Measurements from ENCODE around the gene BUB3. TPM values are rescaled to one million over a fixed set of nuclear protein-coding genes. Genes with fewer than 3 reads are reported as not detected.
A peak's percentile ranks its signal among the peaks of the same experiment; 100 is the strongest.

BUB3 gene
- polyA plus RNA-seq (2013, experiment 1 of 2; ENCODE audit: insufficient read length): 84.8 TPM
- polyA plus RNA-seq (2013, experiment 2 of 2; ENCODE audit: insufficient read length): 87.4 TPM

- peak; percentile 100 for DNase-seq
These were observed at the start of gene BUB3 for GRCh38 chr10:123154092-123154710. BUB3 (plus strand) TSS chr10:123154402; CDS start chr10:123154918, 516 bp downstream.

- no peak for DNase-seq
These were observed 44.7 kb upstream of the BUB3 start for GRCh38 chr10:123109466-123109865.

GRCh38 chr10:123117644-123118417 lies 36.4 kb upstream of the BUB3 start:
- DNase-seq: no peak

GRCh38 chr10:123119081-123119480 lies 35.1 kb upstream of the BUB3 start:
- no peak for DNase-seq

GRCh38 chr10:123126246-123126645 lies 28.0 kb upstream of the BUB3 start:
- DNase-seq: no peak

GRCh38 chr10:123129618-123130271 lies 24.5 kb upstream of the BUB3 start:
- no peak for DNase-seq

- peak; percentile 71 for DNase-seq
These were observed 21.4 kb upstream of the BUB3 start for GRCh38 chr10:123132576-123133477.

GRCh38 chr10:123133541-123134342 lies 20.5 kb upstream of the BUB3 start:
- DNase-seq: no peak

GRCh38 chr10:123134343-123134914 lies 19.8 kb upstream of the BUB3 start:
- DNase-seq: no peak

- DNase-seq: no peak
These were observed 19.2 kb upstream of the BUB3 start for GRCh38 chr10:123134915-123135414.

GRCh38 chr10:123135415-123136141 lies 18.6 kb upstream of the BUB3 start, which contains the start of gene HMX3:
HMX3 (plus strand) TSS chr10:123135970; CDS start chr10:123136051, 81 bp downstream.
- DNase-seq: peak; percentile 35

- DNase-seq: no peak
These were observed 17.9 kb upstream of the BUB3 start for GRCh38 chr10:123136221-123136805.

- no peak for DNase-seq
These were observed 17.2 kb upstream of the BUB3 start for GRCh38 chr10:123136806-123137642.

- no peak for DNase-seq
These were observed 15.1 kb upstream of the BUB3 start for GRCh38 chr10:123139165-123139520.

- no peak for DNase-seq
These were observed 14.6 kb upstream of the BUB3 start for GRCh38 chr10:123139521-123140163.

GRCh38 chr10:123140164-123140982 lies 13.8 kb upstream of the BUB3 start:
- no peak for DNase-seq

- DNase-seq: no peak
These were observed 13.2 kb upstream of the BUB3 start for GRCh38 chr10:123140983-123141390.
